GM10248 (cell line): ENCODE results near the gene KIRREL3.

Experiments used
- CTCF ChIA-PET: fragments of 300-600 bp; sonication (Branson Sonifier 250); formaldehyde crosslinking; extraction: SDS; loops from one replicate; lab custom pipeline; 2021; ENCODE audit warnings: antibody characterized with exemption; lab: Yijun Ruan, JAX
- POLR2A ChIA-PET: fragments of 350-650 bp; sonication (Branson Sonifier 250); formaldehyde crosslinking; extraction: SDS; loops from one replicate; lab custom pipeline; 2020; ENCODE audit warnings: antibody characterized with exemption; lab: Yijun Ruan, JAX
- DNase-seq: peaks from one replicate; pipeline ENCODE4 v3.0.0; 2012; ENCODE audit errors: extremely low spot score
- TF ChIP-seq, protein P1 (sequence below): IDR thresholded peaks from 2 replicates; pipeline ENCODE4 v1.5.1; 2012; ENCODE audit warnings: mild to moderate bottlenecking, low read depth; ENCODE audit errors: extremely low read depth, missing control alignments, control extremely low read depth

The KIRREL3 gene

DNA sequence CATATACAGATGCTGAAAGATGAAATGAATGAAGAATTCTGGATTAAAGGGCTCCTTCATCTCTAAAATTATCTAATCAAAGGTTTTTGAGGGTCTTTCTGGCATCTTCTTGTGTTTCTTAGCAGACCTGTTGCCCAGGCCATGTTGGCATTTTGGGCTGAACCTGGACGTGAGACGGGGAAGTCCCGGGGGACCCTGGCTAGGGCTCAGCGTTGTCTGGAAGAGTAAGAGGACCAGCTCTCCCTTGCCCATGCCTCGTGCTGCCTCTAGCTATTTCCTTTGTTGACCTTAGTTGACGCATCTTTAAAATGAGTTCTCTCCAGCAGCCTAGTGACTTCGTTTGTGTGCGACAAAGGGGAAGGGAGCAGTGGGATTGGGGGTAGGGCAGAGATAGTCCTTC, 492.9 kb downstream of the KIRREL3 start:
- ChIA-PET CTCF (no interaction called here), POLR2A (no interaction called here)
- DNase-seq, result no peak
- TF ChIP-seq, protein P1, sequence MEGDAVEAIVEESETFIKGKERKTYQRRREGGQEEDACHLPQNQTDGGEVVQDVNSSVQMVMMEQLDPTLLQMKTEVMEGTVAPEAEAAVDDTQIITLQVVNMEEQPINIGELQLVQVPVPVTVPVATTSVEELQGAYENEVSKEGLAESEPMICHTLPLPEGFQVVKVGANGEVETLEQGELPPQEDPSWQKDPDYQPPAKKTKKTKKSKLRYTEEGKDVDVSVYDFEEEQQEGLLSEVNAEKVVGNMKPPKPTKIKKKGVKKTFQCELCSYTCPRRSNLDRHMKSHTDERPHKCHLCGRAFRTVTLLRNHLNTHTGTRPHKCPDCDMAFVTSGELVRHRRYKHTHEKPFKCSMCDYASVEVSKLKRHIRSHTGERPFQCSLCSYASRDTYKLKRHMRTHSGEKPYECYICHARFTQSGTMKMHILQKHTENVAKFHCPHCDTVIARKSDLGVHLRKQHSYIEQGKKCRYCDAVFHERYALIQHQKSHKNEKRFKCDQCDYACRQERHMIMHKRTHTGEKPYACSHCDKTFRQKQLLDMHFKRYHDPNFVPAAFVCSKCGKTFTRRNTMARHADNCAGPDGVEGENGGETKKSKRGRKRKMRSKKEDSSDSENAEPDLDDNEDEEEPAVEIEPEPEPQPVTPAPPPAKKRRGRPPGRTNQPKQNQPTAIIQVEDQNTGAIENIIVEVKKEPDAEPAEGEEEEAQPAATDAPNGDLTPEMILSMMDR, result no peak

DNA sequence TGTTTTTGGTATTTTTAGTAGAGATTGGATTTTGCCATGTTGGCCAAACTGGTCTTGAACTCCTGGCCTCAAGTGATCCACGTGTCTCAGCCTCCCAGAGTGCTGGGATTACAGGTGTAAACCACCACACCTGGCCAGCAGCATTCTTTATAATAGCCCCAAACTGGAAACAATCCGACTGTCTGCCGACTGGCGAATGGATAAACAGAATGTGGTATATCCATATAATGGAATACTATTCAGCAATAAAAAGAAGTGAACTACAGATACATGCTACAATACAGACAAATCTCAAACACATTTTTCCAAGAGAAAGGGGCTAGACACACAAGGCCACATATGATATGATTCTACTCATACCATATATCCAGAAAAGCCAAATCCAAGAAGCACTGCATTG, 493.8 kb downstream of the KIRREL3 start:
- CTCF ChIA-PET, result no interaction called here
- POLR2A ChIA-PET, result no interaction called here

DNA sequence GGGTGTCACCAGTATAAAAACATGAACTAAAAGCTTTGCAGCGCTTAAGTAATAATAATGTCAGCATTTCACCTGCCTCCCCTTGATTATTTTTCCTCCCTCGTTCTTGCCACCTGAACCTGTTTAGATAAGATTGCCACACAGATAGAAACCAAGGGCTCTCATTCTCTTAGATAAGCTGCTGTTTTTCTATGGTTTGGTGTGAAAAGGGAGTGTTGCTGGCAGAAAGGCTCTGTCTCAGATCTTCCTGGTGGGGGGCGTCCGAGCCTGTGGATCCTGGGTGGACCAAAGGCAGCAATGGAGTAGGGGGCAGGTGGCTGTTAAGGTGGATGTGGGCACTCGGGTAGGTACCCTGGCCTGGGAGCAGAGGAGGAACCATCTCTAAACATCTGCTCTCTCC, 497.6 kb downstream of the KIRREL3 start:
- ChIA-PET POLR2A (no interaction called here), CTCF (interaction anchor here (2.2 kb wide), 1 partner anchor 23 kb away, joined by 13 read pairs; no protein-coding TSS in a partner anchor)
- TF ChIP-seq, protein P1, result no peak
- no peak for DNase-seq

More for the DNA sequence above, 493.8 kb downstream of the KIRREL3 start:
- no peak for DNase-seq
- TF ChIP-seq, protein P1, result no peak

DNA sequence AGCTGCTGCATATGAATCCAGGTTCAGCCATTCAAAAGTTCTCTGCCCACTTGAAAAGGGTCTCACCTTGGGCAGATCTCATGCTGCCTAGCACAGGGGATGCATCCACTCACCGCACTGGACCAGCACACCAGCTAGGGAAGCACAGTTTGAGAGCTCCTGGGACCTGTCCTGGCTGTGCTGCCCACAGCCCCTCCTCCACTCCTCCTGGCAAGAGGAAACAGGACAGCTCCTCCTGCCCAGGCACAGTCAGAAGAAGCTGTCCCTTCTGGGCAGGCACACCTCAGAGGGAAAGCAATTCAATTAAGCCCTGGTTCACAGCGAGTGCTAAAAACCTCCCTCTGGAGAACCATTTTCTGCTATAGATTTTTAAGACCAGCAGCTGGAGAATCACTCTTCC, 498.4 kb downstream of the KIRREL3 start:
- DNase-seq, result no peak
- TF ChIP-seq, protein P1, result no peak
- CTCF ChIA-PET, result interaction anchor here (1.1 to 2.2 kb wide), 2 partner anchors 12 to 22 kb away, joined by 3 to 13 read pairs; no protein-coding TSS in a partner anchor
- POLR2A ChIA-PET, result no interaction called here

DNA sequence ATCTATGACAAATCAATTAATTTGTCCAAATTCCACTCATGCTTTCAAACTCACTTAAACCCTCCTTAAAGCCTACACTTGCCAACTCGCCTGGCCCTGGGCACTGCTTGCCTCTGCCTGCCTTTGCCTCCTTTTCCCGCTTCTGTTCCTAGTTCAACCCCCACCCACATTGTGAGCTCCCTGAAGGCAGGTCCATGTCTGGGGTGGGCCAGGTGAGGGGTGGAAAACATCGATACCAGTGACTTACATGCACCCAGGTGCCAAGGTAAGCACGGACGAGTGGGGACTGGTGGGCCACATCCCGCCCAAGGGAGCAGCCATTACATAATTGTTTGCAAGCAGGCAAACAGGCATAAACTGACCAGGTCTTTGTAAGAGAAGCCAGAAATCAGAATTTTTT, 498.9 kb downstream of the KIRREL3 start:
- TF ChIP-seq, protein P1, result no peak
- ChIA-PET CTCF (interaction anchor here (1.1 to 2.2 kb wide), 2 partner anchors 12 to 21 kb away, joined by 3 to 13 read pairs; no protein-coding TSS in a partner anchor), POLR2A (no interaction called here)
- no peak for DNase-seq

DNA sequence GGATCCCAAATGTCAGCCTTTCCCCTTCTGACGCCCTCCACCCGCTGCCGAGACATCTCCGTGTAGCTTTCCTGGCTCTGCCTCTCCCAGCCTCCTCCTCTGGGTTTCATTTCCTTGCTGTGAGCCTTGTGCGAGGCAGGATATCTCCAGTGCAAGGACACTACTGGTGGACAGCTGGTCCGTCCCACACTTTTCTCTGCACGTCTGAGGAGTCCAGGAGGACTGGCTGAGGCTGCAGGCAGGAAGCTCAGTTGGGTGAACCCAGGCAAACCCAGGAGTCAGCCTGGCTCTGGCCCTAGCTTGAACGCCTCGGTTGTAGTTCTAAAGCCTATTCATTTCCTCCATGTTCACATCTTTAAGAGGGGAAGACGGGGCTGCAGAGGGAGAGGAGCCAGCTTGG, 499.6 kb downstream of the KIRREL3 start:
- TF ChIP-seq, protein P1, result no peak
- CTCF ChIA-PET, result interaction anchor here (1.4 to 2.2 kb wide), 2 partner anchors 13 to 21 kb away, joined by 4 to 13 read pairs; no protein-coding TSS in a partner anchor
- DNase-seq, result no peak
- POLR2A ChIA-PET, result no interaction called here

DNA sequence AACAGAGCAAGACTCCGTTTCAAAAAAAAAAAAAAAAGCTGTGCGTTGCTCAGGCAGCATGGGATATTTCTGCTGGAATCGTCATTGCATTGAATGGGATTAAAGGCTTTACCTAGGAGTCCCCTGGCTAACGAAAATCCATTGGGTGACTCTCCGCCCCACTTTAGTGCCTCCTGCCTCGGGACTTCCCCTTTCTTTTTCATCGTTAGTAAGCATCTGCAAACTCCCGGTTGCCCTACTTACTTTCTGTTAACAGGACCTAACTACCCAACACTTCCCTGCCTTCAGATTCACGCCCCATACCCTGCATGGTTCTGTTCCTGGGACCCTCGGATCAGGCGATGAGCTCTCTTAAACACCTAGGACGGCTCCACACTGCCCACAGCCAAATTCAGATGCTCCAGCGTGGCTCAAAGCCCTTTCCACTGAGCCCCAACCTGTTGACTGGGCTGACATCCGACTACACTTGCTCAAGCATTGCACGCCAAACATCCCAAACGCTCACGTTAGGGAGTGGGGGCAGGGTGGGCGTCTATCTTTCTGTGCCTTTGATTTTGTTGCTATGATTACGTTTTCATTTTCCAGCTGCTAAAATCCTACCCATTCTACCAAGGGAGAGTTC, 501.3 kb downstream of the KIRREL3 start:
- no peak for DNase-seq
- ChIA-PET POLR2A (no interaction called here), CTCF (interaction anchor here (1.2 kb wide), 1 partner anchor 18 kb away, joined by 7 read pairs; no protein-coding TSS in a partner anchor)
- TF ChIP-seq, protein P1, result no peak
